ENCODE results near the gene SLC28A1.

SLC28A1 gene

DNA sequence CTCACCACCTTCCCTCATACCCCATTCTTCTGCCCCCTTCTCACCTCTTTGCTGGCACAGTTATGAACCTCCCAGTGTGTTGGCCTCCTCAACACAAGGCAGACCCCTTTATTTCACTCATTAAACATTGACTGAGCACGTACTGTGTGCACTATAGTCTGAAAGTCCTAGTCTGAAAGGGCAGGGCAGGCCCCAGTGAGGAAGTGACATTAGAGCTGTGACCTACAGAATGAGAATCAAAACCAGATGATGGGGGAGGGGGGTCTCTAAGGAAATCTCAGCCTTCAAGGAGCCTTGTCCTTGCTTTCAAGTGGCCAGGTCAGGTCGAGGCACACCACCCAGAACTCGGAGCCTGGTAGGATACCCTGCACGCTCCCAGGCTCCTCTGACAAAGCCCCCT lies 3.5 kb downstream of the SLC28A1 start:
- no peak for ATAC-seq

DNA sequence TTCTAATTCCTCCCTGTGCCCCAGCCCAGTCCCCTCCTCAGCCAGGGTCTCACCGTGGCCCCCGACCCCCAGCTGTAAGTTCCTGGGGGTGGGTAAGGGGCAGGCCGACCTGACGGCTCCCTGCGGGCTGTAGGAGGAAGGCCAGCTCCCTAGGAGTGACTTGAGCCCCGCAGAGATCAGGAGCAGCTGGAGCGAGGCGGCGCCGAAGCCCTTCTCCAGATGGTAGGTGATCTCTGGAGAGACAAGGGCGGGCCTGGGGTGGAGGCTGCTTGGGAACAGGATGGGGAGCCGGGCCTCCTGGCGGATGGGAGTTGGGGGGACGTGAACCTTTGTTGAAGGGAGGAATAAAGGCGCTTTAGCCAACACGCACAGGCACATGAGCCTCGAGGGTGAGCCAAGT lies 4.2 kb downstream of the SLC28A1 start:
- no peak for ATAC-seq

- ATAC-seq = no peak
These were observed 5.0 kb downstream of the SLC28A1 start for GRCh38 chr15:84889313-84889990.

DNA sequence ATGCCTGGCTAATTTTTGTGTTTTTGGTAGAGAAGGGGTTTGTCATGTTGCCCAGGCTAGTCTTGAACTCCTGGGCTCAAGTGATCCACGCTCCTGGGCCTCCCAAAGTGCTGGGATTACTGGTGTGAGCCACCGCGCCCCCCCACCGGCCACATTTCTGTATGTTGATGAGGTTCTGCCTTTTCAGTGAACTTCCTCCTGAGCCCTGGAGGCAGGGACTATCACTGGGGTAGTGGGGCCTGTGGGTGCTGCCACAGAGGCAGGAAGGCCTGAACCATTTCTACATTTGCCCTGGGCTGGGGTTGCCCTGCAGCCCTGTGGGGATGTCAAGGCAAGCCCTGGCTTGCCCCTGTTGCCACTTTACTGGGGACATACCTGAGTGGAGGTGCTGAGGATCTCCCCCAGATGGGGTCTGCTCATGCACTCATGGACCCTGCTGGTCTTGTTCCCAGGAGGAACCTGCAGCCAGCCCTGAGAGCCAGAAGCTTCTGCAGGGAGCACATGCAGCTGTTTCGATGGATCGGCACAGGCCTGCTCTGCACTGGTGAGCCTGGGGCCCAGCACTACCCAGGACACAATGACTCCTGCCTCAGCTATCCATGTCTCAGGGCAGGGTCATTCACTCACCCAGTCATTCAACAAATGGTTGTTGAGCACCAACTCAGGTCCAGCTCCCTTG lies 5.7 kb downstream of the SLC28A1 start:
- no peak for ATAC-seq

- no peak for ATAC-seq
These were observed 6.3 kb downstream of the SLC28A1 start for GRCh38 chr15:84890670-84891162.

DNA sequence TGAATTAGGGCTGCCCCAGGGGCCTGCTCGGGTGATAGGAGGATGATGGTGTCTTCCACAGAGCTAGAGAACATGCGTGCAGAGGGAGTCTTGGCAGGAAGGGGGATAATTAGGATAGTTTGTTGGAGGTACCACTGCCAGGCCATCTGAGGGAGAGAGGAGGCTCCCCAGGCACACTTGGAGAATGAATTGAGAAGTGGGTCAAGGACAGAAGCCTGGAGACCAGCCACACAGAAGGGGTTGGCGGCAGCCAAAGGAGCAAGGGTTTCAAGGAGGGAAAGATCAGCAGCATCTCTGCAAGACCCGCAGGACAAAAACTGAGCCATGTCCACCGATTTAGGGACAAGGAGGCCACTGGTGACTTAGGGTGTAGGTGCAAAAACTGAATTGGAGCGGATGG lies 6.9 kb downstream of the SLC28A1 start:
- no peak for ATAC-seq

DNA sequence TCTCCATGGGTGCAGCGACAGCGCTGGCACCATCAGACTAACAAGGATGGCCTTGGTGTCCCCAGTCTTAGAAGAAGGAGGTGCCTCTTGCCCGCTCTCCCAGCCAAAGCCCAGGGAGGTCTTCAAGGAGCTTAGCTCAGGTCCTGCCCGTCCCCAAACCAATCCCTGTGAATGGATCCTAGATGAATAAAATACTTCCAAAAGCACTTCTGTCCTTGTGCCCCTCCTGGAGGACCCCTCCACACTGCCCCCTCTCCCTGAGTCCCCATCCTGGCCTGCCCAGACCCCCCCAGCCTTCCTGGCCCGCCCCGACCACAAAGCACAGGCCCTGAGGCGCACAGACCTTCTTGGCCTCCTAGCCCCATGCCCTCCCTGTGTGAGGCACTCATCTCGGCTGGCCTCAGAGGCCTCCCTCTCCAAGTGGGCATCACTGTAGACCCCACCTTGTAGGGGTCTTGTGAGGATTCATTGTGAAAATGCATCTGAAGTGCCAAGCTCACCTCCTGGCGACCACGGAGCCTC lies 8.4 kb downstream of the SLC28A1 start:
- ATAC-seq = no peak

- ATAC-seq = no peak
These were observed 9.1 kb downstream of the SLC28A1 start for GRCh38 chr15:84893607-84894006.

- no peak for ATAC-seq
These were observed 10.4 kb downstream of the SLC28A1 start for GRCh38 chr15:84894736-84895425.

GRCh38 chr15:84898761-84899160 lies 14.3 kb downstream of the SLC28A1 start:
- no peak for ATAC-seq

GRCh38 chr15:84899750-84900149 lies 15.3 kb downstream of the SLC28A1 start:
- no peak for ATAC-seq

- ATAC-seq = no peak
These were observed 17.1 kb downstream of the SLC28A1 start for GRCh38 chr15:84901540-84901939.

GRCh38 chr15:84903751-84904150 lies 19.3 kb downstream of the SLC28A1 start:
- ATAC-seq = no peak

GRCh38 chr15:84904419-84904818 lies 20.0 kb downstream of the SLC28A1 start:
- ATAC-seq = no peak

GRCh38 chr15:84905016-84905916 lies 20.8 kb downstream of the SLC28A1 start:
- no peak for ATAC-seq

DNA sequence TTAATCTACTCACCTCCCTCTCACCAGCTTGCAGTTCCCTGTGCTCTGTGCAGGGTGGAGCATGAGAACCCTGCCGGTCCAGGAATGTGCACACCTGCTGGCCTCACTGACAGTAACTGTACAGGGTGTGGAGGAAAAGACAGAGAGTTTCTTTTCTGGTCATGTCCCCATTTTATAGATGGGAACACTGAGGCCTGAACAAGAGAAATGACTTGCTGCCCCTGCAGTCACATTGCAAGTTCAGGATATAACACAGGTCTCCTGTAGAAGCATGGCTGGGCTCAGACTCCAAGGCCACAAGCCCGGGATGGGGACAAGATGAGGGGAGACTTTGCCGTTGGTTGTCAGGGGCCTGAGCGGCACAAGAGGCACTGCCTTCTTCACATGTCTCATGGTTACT lies 23.3 kb downstream of the SLC28A1 start:
- ATAC-seq = no peak

GRCh38 chr15:84908564-84908963 lies 24.1 kb downstream of the SLC28A1 start:
- ATAC-seq = no peak

- ATAC-seq = no peak
These were observed 24.6 kb downstream of the SLC28A1 start for GRCh38 chr15:84909029-84909428.

DNA sequence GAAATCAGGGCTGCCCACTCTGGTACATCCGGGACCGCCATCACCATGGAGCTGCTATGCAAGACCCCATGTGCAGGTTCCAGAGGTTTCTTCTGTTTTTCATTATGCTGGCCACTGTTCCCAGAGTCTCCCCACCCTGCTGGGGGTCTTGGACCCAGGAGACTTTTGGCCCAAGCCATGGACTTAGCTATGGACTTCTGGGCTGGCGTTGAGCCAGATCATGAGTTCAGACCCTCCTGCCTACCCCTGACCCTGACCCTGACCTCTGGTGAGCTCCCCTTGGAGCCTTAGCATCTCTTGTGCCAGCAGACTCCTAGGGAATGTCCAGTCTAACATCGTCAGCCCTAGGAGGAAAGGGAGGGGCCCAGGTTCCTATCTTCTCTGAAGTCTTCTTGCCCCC lies 25.3 kb downstream of the SLC28A1 start:
- no peak for ATAC-seq

GRCh38 chr15:84910928-84911623 lies 26.6 kb downstream of the SLC28A1 start:
- no peak for ATAC-seq

DNA sequence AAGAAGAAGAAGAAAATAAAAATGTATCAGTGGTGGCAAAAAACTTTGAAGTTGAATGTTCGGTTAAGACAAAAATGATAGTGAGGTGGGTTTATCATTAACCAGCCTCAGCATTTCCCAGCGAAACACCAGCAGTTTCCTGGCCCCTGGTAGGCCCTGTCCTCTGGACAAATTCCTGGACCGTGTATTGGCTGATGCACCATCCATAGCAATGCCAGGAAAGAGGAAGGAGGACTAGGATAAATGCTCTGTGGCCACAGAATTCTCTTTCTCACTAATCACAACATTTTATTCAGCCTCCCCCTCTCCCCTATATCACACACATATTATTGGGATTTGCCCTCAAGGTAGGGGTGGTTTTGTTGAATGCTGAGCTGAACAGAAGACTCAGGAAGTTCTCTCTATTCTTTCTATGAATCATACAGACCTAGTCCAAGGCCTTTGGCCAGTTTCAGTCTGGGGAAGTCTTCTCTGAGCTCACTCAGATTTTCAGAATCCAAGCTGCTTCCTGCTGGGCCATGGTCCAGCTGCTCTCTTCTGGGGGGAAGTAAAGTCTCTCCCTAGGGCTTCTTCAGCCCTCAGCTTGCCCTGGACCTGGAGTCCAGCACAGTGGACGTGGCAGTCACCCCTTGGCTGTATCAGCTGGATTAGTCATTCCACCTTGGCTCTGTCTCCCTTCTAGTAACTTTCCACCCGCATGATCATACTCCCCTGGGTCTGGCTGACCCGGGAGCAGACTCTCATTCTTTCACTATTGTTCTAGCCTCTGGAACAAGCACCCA lies 27.6 kb downstream of the SLC28A1 start:
- ATAC-seq = no peak
